Nephron (organoid): ENCODE data around the gene C3orf70.

ENCODE experiments used
- H3K27ac Mint-ChIP-seq, 3 experiments: 2 replicates each; pipeline ENCODE4 v1.8.0; 2020; ENCODE audit warnings: mixed read lengths in 3 of 3, mild to moderate bottlenecking in 2 of 3, moderate library complexity in 1 of 3
- H3K27me3 Mint-ChIP-seq: 2 replicates; pipeline ENCODE4 v1.8.0; 2021; ENCODE audit warnings: low read depth, mild to moderate bottlenecking, moderate library complexity, mixed read lengths
- H3K36me3 Mint-ChIP-seq: 2 replicates; pipeline ENCODE4 v1.8.0; 2020; ENCODE audit warnings: low read depth, mixed read lengths
- H3K4me1 Mint-ChIP-seq: 2 replicates; pipeline ENCODE4 v1.8.0; 2020; ENCODE audit warnings: mixed read lengths
- H3K4me3 Mint-ChIP-seq, 3 experiments: 2 replicates each; pipeline ENCODE4 v1.8.0; 2020; ENCODE audit warnings: mild to moderate bottlenecking in 3 of 3, mixed read lengths in 3 of 3, moderate library complexity in 2 of 3
- H3K9me3 Mint-ChIP-seq: 2 replicates; pipeline ENCODE4 v1.8.0; 2020; ENCODE audit warnings: mixed read lengths
- CTCF ChIP-seq, 3 experiments: fragments of 200-600 bp; sonication (generic); IDR thresholded peaks; one replicate each; pipeline ENCODE4 v1.5.0; 2021; ENCODE audit warnings: antibody characterized with exemption in 3 of 3; ENCODE audit not compliant: unreplicated experiment in 3 of 3

Gene C3orf70

GRCh38 chr3:185060655-185061054 lies 92.2 kb downstream of the C3orf70 start:
- TF ChIP-seq CTCF (IDR thresholded peaks at IDR 0.05; ENCODE audit: unreplicated experiment in 3 of 3), result no peak

GRCh38 chr3:185059766-185060165 lies 93.1 kb downstream of the C3orf70 start:
- peaks cover 44% of the 10 kb centered on the region for H3K9me3 Mint-ChIP-seq
- no peaks in the 10 kb centered on the region for H3K27me3 Mint-ChIP-seq
- no peaks in the 10 kb centered on the region for H3K4me1 Mint-ChIP-seq
- TF ChIP-seq CTCF (IDR thresholded peaks at IDR 0.05; ENCODE audit: unreplicated experiment in 3 of 3), result no peak
- no peak overlapping the region for H3K27ac Mint-ChIP-seq
- H3K4me3 Mint-ChIP-seq, result no peak overlapping the region
- peaks cover 42% of the 10 kb centered on the region for H3K36me3 Mint-ChIP-seq

More at GRCh38 chr3:185060655-185061054, 92.2 kb downstream of the C3orf70 start:
- H3K4me3 Mint-ChIP-seq, result no peak overlapping the region
- no peaks in the 10 kb centered on the region for H3K4me1 Mint-ChIP-seq
- no peaks in the 10 kb centered on the region for H3K27me3 Mint-ChIP-seq
- H3K27ac Mint-ChIP-seq, result no peak overlapping the region
- H3K36me3 Mint-ChIP-seq, result peaks cover 34% of the 10 kb centered on the region
- peaks cover 38% of the 10 kb centered on the region for H3K9me3 Mint-ChIP-seq

GRCh38 chr3:185058796-185059195 lies 94.1 kb downstream of the C3orf70 start:
- H3K4me3 Mint-ChIP-seq, result no peak overlapping the region
- H3K36me3 Mint-ChIP-seq, result peaks cover 52% of the 10 kb centered on the region
- no peaks in the 10 kb centered on the region for H3K27me3 Mint-ChIP-seq

GRCh38 chr3:185057829-185058228 lies 95.0 kb downstream of the C3orf70 start:
- TF ChIP-seq CTCF (IDR thresholded peaks at IDR 0.05; ENCODE audit: unreplicated experiment in 3 of 3), result no peak
- no peak overlapping the region for H3K4me3 Mint-ChIP-seq
- H3K36me3 Mint-ChIP-seq, result peaks cover 60% of the 10 kb centered on the region
- H3K9me3 Mint-ChIP-seq, result peaks cover 44% of the 10 kb centered on the region
- H3K4me1 Mint-ChIP-seq, result no peaks in the 10 kb centered on the region
- H3K27ac Mint-ChIP-seq, result no peak overlapping the region
- H3K27me3 Mint-ChIP-seq, result no peaks in the 10 kb centered on the region

More at GRCh38 chr3:185058796-185059195, 94.1 kb downstream of the C3orf70 start:
- no peak overlapping the region for H3K27ac Mint-ChIP-seq
- TF ChIP-seq CTCF (IDR thresholded peaks at IDR 0.05; ENCODE audit: unreplicated experiment in 3 of 3), result no peak
- no peaks in the 10 kb centered on the region for H3K4me1 Mint-ChIP-seq
- H3K9me3 Mint-ChIP-seq, result peaks cover 44% of the 10 kb centered on the region

GRCh38 chr3:185056908-185057307 lies 96.0 kb downstream of the C3orf70 start:
- H3K4me3 Mint-ChIP-seq, result no peak overlapping the region
- no peak overlapping the region for H3K27ac Mint-ChIP-seq
- H3K9me3 Mint-ChIP-seq, result peaks cover 44% of the 10 kb centered on the region
- H3K36me3 Mint-ChIP-seq, result peaks cover 69% of the 10 kb centered on the region
- H3K27me3 Mint-ChIP-seq, result no peaks in the 10 kb centered on the region
- TF ChIP-seq CTCF (IDR thresholded peaks at IDR 0.05; ENCODE audit: unreplicated experiment in 3 of 3), result no peak
- H3K4me1 Mint-ChIP-seq, result no peaks in the 10 kb centered on the region

GRCh38 chr3:185052631-185053030 lies 100.2 kb downstream of the C3orf70 start:
- H3K4me3 Mint-ChIP-seq, result no peak overlapping the region
- H3K4me1 Mint-ChIP-seq, result no peaks in the 10 kb centered on the region
- H3K36me3 Mint-ChIP-seq, result peaks cover 92% of the 10 kb centered on the region
- no peak for TF ChIP-seq CTCF (IDR thresholded peaks at IDR 0.05; ENCODE audit: unreplicated experiment in 3 of 3)
- no peaks in the 10 kb centered on the region for H3K27me3 Mint-ChIP-seq
- no peak overlapping the region for H3K27ac Mint-ChIP-seq
- peaks cover 20% of the 10 kb centered on the region for H3K9me3 Mint-ChIP-seq
